DMS153 treated with DMSO at 0.1 percent for 48 hours (cell line): Measurements from ENCODE around the gene ANKRD36.
"Not testable (repeated sequence)": the region's sequence is repeated elsewhere in the genome, so short reads cannot be mapped to it uniquely, and the experiment has no call there.

Experiments used
- DNase-seq: peaks from one replicate; lab custom pipeline; 2025; ENCODE audit not compliant: unreplicated experiment; lab: John Stamatoyannopoulos, UW

Gene ANKRD36

GRCh38 chr2:97113050-97113881 lies at the start of gene ANKRD36:
Gene ANKRD36 (plus strand): TSS chr2:97113153. CDS start chr2:97113740, 587 bp downstream.
- not testable (repeated sequence) for DNase-seq

DNA sequence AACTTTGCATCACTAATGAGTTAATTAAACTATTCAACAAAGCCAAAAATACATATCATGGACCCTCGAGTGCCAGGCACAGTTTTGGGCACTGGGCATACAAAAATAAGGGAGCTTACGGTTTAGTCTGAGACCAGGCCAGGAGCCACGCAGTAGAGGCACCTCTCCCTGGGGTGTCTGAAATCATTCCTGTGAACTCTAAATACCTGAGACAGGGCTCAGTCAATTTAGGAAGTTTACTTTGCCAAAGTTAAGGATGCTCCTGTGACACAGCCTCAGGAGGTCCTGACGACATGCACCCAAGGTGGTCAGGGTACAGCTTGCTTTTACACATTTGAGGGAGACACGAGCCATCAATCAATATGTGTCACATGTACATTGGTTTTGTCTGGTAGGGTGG lies 46.9 kb upstream of the ANKRD36 start:
- DNase-seq, result not testable (repeated sequence)

DNA sequence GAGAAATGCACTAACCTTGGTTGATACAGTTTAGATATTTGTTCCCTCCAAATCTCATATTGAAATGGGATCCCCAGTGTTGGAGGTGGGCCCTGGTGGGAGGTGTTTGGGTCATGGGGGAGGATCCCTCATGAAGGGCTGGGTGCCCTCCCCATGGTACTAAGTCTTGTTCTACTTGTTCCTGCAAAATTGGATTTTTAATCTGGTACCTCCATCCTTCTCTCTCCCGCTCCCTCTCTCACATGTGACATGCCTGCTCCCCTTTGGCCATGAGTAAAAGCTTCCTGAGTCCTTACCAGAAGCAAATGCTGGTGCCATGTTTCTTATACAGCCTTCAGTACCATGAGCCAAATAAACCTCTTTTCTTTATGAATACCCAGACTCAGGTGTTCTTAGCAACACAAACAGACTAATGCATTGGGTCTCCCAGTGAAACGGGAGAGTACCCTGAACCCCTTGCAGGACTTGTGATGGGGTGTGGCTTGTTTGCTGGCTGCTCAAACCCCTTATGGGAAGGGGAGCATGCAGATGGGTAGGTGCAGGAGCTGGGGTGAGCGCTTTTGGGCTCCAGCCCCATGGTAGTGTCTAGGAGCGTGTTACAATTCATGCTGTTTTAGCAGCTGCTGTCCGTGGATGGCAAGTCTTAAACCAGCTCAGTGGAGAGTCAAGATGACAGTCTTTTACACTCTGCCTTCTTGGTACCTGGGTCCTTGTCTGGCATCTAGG lies 45.5 kb upstream of the ANKRD36 start:
- DNase-seq, result no peak

- no peak for DNase-seq
Observed at GRCh38 chr2:97068074-97068473, 44.9 kb upstream of the ANKRD36 start.

GRCh38 chr2:97068722-97069121 lies 44.2 kb upstream of the ANKRD36 start:
- DNase-seq, result not testable (repeated sequence)

DNA sequence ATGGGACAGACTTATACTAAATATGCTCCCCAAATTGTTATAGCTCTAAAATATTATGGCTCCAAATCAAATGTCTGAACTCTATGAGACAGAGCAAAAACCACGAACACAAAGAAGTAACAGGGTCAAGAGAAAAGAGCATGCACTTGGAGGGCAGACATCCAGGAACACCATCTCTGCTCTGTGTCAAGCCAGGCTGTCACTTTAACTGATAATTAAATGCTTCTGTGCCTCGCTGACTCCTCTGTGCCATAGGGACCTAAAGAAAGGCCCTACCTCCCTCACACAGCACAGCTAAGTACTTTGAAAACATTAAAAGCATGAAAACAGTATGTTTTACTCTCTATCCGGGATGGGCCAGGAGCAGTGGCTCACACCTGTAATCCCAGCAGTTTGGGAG lies 42.0 kb upstream of the ANKRD36 start:
- not testable (repeated sequence) for DNase-seq

- DNase-seq, result not testable (repeated sequence)
Observed at GRCh38 chr2:97077213-97077612, 35.7 kb upstream of the ANKRD36 start.

DNA sequence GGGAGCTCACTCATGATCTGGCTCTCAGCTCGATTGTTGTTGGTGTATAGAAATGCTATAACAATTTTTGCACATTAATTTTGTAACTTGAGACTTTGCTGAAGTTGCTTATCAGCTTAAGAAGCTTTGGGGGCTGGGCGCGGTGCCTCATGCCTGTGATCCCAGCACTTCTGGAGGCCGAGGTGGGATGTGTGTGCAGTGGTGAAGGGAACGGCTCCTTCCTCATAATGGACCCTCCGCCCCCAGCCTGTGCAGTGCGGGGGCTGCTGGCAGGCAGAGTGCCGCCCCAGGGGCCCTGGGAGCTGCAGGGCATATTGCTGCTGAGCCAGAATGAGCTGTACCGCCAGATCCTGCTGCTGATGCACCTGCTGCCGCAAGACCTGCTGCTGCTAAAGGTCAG lies 32.1 kb upstream of the ANKRD36 start:
- not testable (repeated sequence) for DNase-seq

DNA sequence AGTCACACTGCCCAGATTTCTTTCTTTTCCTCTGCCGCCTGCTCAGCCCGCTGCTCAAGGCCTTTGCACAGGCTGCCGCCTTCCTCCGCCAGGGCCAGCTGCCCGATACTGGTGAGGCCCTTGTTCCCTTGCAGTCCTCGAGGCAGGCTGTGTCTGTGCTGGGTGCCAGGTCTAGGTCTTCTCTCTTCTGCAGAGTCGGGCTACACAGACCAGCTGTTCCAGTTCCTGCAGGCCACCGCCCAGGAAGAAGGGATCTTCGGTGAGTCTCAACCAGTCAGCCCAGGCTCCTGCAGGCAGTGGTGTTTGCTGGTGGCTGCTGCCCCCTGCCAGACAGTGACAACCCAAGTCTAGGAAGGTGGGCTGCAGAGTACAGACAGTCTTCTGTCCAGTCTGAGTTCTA lies 30.7 kb upstream of the ANKRD36 start:
- DNase-seq, result not testable (repeated sequence)

GRCh38 chr2:97083516-97083915 lies 29.4 kb upstream of the ANKRD36 start:
- not testable (repeated sequence) for DNase-seq

DNA sequence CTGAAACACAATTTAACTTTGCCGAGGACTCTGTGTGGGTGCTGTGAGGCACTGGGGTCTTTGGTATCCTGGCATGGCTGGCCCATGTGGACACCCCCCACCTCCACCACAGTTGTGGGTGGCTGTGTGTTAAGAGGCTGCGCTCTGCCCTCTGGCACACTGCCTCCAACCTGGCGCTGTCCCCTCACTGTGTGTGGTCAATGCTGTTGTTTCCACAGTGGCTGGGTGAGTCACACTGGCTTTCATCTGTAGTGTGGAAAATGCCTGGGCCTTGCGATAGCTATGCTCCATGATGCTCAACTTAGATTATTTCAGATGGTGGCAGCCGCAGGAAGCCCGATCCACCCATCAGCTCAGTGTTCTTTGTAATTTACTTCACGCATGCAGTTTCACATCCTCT lies 27.9 kb upstream of the ANKRD36 start:
- DNase-seq, result not testable (repeated sequence)

GRCh38 chr2:97088706-97089105 lies 24.2 kb upstream of the ANKRD36 start:
- DNase-seq, result not testable (repeated sequence)

DNA sequence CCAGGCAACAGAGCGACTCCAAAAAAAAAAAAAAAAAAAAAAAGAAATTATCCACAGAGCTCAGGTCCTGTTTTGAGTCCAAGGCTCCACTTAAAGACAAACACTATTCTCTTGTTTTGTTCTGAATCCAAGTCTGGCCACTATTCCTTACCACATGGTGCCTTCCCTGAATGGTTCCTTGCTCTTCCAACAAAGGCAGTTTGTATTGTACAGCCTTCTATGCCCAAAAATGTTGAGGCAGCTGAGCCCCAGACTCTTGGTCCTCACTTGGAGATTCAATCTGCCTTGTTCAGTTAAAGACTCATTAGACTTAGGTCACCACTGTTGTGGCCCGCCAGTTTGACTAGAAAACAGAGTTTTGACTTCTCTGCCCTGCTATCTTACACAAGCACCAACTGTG lies 20.0 kb upstream of the ANKRD36 start:
- not testable (repeated sequence) for DNase-seq

GRCh38 chr2:97093983-97094771 lies 18.8 kb upstream of the ANKRD36 start:
- not testable (repeated sequence) for DNase-seq

- peak; percentile 14 for DNase-seq
Observed at GRCh38 chr2:97094772-97095611, 18.0 kb upstream of the ANKRD36 start, which contains the start of gene FAHD2B. Gene FAHD2B (minus strand): TSS chr2:97094882. CDS start chr2:97091706, 3,176 bp downstream.

DNA sequence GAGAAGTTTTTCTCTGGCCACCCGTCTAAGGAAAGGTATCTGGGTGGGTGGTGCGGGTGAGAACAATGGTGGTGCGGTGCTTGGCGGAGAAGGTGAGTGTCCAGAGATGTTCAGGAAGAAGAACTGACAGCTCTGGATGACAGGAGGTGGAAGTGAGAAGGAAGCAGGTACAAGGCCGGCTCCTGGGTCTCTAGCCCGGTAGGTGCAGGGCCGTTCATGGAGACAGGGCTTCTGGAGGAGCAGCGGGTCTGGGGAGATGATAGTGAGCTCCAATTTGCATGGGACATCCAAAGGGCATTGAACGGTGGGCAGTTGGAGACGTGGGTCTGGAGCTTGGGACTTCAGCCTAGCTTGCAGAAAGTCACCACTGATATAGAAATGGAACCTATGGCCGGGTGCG lies 17.3 kb upstream of the ANKRD36 start:
- no peak for DNase-seq

DNA sequence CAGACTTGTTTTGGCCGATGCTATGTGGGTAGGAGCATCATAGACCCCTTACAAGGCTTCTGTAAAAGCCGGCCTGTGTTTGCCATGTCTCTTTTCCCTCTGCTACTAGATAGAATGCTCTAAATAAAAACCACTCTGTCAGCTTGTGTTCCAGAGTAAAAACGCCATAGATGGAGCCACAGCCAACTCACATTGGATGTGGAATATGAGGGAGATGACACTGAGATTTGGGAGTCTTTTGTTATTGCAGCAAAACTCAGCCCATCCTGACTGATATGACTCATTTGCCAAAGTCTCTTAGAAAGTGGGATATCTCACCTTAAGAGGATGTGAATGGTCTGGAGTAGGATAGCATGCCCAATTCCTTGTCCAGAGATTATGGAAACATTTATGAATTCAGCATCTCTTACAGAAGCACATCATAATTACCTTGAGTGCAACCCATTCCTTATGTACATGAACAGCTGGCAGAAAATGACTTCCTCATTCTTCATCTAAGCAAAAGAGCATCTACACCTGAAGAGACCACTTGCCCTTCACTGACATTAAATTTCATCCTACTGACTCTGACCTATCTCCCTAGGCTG lies 14.1 kb upstream of the ANKRD36 start:
- not testable (repeated sequence) for DNase-seq

GRCh38 chr2:97106878-97107277 lies 6.1 kb upstream of the ANKRD36 start:
- not testable (repeated sequence) for DNase-seq

DNA sequence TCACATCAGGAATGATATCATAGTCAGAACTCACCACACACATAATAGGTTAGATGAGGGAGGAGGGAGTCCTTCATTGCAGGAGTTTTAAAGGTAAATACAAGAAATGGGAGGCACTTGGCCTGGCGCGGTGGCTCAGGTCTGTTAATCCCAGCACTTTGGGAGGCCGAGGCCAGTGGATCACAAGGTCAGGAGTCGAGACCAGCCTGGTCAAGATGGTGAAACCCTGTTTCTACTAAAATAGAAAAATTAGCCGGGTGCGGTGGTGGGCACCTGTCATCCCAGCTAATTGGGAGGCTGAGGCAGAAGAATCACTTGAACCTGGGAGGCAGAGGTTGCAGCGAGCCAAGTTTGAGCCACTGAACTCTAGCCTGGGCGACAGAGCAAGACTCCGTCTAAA lies 1.7 kb upstream of the ANKRD36 start:
- not testable (repeated sequence) for DNase-seq
